ENCODE results near the gene INTS6L.
"Not testable (repeated sequence)": the region's sequence is repeated elsewhere in the genome, so short reads cannot be mapped to it uniquely, and the experiment has no call there.

Gene INTS6L

GRCh38 chrX:135594049-135594448 is 73.6 kb downstream of the INTS6L start:
- intact Hi-C loops (cut with DNase I); DNase-seq: not testable (repeated sequence)

- DNase-seq; intact Hi-C loops (cut with DNase I): not testable (repeated sequence)
Observed at GRCh38 chrX:135594453-135594852, 74.0 kb downstream of the INTS6L start.

DNA sequence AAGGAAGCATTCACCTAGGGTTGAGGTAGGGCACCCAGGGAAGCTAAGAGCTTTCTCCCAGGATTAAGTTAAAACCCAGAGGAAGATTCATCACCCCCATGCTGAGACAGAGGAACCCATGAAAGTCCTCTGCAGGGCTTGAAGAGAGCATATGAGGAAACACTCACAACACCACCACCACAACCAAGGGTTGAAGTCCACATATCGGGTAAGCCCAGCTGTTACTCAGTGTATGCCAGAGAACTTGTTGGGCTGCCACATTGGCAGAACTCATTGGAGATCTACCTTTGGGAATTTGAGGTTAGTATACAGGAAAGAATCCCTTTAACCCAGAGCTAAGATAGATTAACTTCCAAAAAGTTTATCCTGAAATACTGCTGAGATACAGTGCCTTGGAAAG is 75.1 kb downstream of the INTS6L start:
- intact Hi-C loops (cut with DNase I), result no loop called here
- no peak for DNase-seq

DNA sequence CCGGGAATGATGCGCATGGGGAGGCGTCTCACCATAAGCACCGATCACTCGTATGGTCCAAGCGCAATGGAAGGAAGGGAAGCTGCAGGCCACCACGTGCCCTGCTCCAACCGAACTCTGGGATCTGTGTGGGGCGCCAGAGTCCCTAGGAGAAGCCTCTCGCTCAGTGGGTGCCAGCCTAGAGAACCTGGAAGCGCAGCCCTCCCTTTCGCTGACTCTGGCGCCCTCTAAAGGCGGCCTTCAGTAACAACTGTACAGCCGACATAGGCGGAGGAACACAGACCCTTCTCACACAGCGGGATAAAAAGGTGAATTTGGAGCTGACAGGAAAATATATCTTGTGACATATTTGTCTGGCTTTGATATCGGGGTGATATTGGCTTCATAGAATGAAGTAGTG is 76.0 kb downstream of the INTS6L start:
- intact Hi-C loops (cut with DNase I), result no loop called here
- peak in 22 of 42 donors; percentile 1 to 53 (median 17) for DNase-seq

- no peak for DNase-seq
Observed at GRCh38 chrX:135605906-135606305, 85.4 kb downstream of the INTS6L start.

GRCh38 chrX:135624408-135625204 is 104.1 kb downstream of the INTS6L start:
- intact Hi-C loops (cut with DNase I); DNase-seq: not testable (repeated sequence)

More at GRCh38 chrX:135605906-135606305, 85.4 kb downstream of the INTS6L start:
- intact Hi-C loops (cut with DNase I), result no loop called here

GRCh38 chrX:135625995-135626394 is 105.5 kb downstream of the INTS6L start:
- DNase-seq, result peak in 5 of 42 donors; percentile 0 to 35 (median 7)
- intact Hi-C loops (cut with DNase I), result no loop called here

DNA sequence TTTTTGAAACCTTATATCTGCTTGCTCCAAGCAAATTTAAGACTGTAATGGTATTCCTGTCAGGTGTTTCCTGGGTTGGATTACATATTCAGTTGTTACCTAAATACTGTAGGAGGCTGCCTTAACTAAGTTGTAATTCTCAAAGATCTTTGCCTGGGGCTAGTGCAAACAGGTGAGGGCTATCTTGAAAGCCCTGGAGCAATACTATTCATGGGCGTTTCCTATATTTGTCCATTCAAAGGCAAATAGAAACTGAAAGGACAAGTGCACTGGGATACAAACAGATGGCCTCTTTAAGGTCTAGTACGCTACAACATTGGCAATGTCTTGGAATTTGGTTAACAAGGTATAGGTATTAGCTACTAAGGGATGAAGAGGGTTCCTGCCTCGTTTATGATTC is 108.9 kb downstream of the INTS6L start:
- intact Hi-C loops (cut with DNase I), result no loop called here
- DNase-seq, result no peak

Measured in head of caudate nucleus (tissue), 42 donors.